Measurements from ENCODE around the gene OGDHL. TPM values are rescaled to one million over a fixed set of nuclear protein-coding genes. Genes with fewer than 3 reads are reported as not detected.

Gene OGDHL
- total RNA-seq, 4 donors from 2014 or later = 0.13 to 0.20 TPM; not detected in 2

DNA sequence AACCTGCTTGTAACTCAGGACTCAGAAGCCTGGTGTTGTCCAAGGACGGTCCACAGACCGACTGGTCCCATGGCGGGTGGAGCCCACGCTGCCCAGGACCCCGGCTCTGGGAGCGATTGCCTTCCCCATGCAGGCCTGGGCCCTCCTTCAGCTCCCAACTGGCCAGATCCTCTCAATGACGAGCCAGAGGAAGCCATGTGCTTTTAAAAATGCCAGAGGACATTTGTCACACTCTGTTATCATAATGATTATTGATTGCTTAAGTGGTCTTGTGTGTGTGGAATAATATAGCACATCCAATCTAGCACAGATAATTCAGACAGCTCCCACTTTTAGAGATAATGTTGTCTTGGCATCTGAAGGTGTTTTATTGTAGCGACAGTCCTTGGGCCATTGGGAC is 22.6 kb upstream of the OGDHL start:
- no peak for ATAC-seq
- in situ Hi-C loops (cut with MboI; ENCODE audit: low sequenced_read_pairs in 4 of 4) (no loop called here), intact Hi-C loops (cut with DNase I; ENCODE audit: low total_unique reads) (no loop called here)
- H3K9me3 ChIP-seq = no peaks in the 10 kb centered on the region
- no peak overlapping the region for H3K27ac ChIP-seq
- H3K27me3 ChIP-seq = no peaks in the 10 kb centered on the region
- H3K36me3 ChIP-seq = no peaks in the 10 kb centered on the region
- H3K4me3 ChIP-seq = no peak overlapping the region
- H3K4me1 ChIP-seq = no peaks in the 10 kb centered on the region
- no peak for DNase-seq
- TF ChIP-seq, protein P1, sequence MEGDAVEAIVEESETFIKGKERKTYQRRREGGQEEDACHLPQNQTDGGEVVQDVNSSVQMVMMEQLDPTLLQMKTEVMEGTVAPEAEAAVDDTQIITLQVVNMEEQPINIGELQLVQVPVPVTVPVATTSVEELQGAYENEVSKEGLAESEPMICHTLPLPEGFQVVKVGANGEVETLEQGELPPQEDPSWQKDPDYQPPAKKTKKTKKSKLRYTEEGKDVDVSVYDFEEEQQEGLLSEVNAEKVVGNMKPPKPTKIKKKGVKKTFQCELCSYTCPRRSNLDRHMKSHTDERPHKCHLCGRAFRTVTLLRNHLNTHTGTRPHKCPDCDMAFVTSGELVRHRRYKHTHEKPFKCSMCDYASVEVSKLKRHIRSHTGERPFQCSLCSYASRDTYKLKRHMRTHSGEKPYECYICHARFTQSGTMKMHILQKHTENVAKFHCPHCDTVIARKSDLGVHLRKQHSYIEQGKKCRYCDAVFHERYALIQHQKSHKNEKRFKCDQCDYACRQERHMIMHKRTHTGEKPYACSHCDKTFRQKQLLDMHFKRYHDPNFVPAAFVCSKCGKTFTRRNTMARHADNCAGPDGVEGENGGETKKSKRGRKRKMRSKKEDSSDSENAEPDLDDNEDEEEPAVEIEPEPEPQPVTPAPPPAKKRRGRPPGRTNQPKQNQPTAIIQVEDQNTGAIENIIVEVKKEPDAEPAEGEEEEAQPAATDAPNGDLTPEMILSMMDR (IDR thresholded peaks at IDR 0.05 in 4 of 5, conservative IDR thresholded peaks at IDR 0.05 in 1 of 5) = no peak
- no peak for TF ChIP-seq POLR2A (IDR thresholded peaks at IDR 0.05)

DNA sequence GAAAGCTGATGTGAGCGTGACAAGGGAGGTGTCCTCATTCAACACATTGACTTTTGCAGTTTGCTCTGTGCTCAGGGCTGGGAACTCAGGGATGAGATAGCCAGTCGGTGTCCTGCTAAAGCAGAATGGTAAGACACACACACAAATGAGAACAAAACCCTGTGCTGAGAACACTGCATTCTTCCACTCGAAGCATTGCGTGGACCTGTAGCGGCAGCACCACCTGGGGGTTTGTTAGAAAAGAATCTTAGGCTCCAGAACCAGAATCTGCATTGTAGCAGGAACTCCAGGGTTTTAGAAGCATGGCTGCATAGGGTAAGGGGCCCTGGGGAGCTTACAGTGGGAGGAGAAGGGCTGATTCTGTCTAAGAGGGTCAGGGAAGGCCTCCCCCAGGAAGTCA is 21.5 kb upstream of the OGDHL start:
- in situ Hi-C loops (cut with MboI; ENCODE audit: low sequenced_read_pairs in 4 of 4) (no loop called here), intact Hi-C loops (cut with DNase I; ENCODE audit: low total_unique reads) (no loop called here)
- no peak for ATAC-seq
- H3K27ac ChIP-seq = no peak overlapping the region
- no peaks in the 10 kb centered on the region for H3K27me3 ChIP-seq
- no peak for DNase-seq
- no peaks in the 10 kb centered on the region for H3K9me3 ChIP-seq
- no peaks in the 10 kb centered on the region for H3K4me1 ChIP-seq
- no peak overlapping the region for H3K4me3 ChIP-seq
- TF ChIP-seq POLR2A (IDR thresholded peaks at IDR 0.05) = no peak
- TF ChIP-seq, protein P1 (IDR thresholded peaks at IDR 0.05 in 4 of 5, conservative IDR thresholded peaks at IDR 0.05 in 1 of 5) = no peak
- no peaks in the 10 kb centered on the region for H3K36me3 ChIP-seq

DNA sequence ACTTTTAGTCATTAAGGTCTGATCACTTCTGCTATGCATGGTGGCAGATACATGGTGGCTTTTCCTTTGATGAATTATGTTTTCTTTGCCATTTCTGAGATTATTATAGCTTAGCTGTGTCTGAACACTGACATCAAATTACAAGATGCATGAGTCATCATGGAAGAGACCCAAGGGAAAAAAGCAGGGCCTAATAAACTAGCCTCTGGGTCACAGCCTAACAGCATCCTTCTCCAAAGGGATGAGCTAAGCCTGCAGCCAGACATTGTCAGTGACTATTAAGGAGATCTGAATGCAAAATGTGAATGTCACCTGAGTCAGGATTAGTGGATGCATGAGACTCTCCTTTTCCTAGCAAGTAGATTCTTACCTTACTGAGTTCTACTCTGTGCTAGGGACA is 19.1 kb upstream of the OGDHL start:
- no peak for ATAC-seq
- H3K36me3 ChIP-seq = no peaks in the 10 kb centered on the region
- no peak overlapping the region for H3K4me3 ChIP-seq
- no peaks in the 10 kb centered on the region for H3K4me1 ChIP-seq
- no peak overlapping the region for H3K27ac ChIP-seq
- no peaks in the 10 kb centered on the region for H3K27me3 ChIP-seq
- TF ChIP-seq, protein P1 (IDR thresholded peaks at IDR 0.05 in 4 of 5, conservative IDR thresholded peaks at IDR 0.05 in 1 of 5) = no peak
- TF ChIP-seq POLR2A (IDR thresholded peaks at IDR 0.05) = no peak
- intact Hi-C loops (cut with DNase I; ENCODE audit: low total_unique reads) = no loop called here
- no peak for DNase-seq
- H3K9me3 ChIP-seq = no peaks in the 10 kb centered on the region
- in situ Hi-C loops (cut with MboI; ENCODE audit: low sequenced_read_pairs in 4 of 4) = no loop called here

DNA sequence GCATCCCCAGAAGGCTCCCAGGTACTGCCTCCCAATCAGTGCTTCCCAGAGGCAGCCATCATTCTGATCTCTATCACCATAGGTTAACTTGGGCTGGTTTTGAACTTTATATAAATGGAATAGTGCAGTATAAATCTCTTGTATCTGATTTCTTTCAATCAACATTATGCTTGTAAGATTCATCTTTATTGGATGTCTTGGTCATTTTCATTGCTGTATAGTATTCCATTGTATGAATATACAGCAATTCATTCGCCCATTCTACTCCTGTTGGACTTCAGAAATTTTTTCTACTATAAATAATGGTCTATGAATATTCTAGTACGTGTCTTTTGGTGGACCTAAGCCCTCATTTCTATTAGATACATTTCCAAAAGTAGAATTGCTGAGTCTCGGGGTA is 16.1 kb upstream of the OGDHL start:
- Histone ChIP-seq H3K27ac (no peak overlapping the region), H3K4me1 (no peaks in the 10 kb centered on the region), H3K36me3 (no peaks in the 10 kb centered on the region), H3K4me3 (no peak overlapping the region), H3K27me3 (no peaks in the 10 kb centered on the region), H3K9me3 (no peaks in the 10 kb centered on the region)
- TF ChIP-seq POLR2A (IDR thresholded peaks at IDR 0.05) = no peak
- TF ChIP-seq, protein P1 (IDR thresholded peaks at IDR 0.05 in 4 of 5, conservative IDR thresholded peaks at IDR 0.05 in 1 of 5) = no peak
- in situ Hi-C loops (cut with MboI; ENCODE audit: low sequenced_read_pairs in 4 of 4) (no loop called here), intact Hi-C loops (cut with DNase I; ENCODE audit: low total_unique reads) (no loop called here)
- ATAC-seq (no peak), DNase-seq (no peak)

DNA sequence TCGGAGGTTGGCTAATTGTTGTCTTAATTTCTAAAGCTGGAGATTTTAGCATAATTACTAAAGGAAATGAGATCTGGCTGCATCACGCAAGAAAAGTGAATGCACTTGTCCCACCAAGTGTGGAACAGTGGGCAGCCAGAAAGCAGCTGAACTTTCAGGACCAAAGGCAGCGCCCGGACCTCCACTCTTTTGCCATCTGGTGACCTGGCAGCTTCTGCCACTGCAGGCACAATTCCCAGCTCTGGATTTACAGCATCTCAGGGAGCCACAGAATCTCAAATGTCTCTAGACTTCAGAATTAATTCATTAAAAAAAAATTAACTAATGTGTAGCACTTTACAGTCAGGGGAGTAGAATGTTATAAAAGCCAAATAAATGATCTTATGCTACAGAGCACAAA is 14.7 kb upstream of the OGDHL start:
- DNase-seq (no peak), ATAC-seq (no peak)
- in situ Hi-C loops (cut with MboI; ENCODE audit: low sequenced_read_pairs in 4 of 4) (no loop called here), intact Hi-C loops (cut with DNase I; ENCODE audit: low total_unique reads) (no loop called here)
- H3K4me1 ChIP-seq = no peaks in the 10 kb centered on the region
- H3K36me3 ChIP-seq = no peaks in the 10 kb centered on the region
- no peak overlapping the region for H3K27ac ChIP-seq
- TF ChIP-seq POLR2A (IDR thresholded peaks at IDR 0.05) = no peak
- TF ChIP-seq, protein P1 (IDR thresholded peaks at IDR 0.05 in 4 of 5, conservative IDR thresholded peaks at IDR 0.05 in 1 of 5) = no peak
- H3K27me3 ChIP-seq = no peaks in the 10 kb centered on the region
- H3K4me3 ChIP-seq = no peak overlapping the region
- H3K9me3 ChIP-seq = no peaks in the 10 kb centered on the region
